ENCODE results near the gene ANAPC2.
A peak's percentile ranks its signal among the peaks of the same experiment; 100 is the strongest.

Gene ANAPC2

GRCh38 chr9:137178201-137178938 is 10.0 kb downstream of the ANAPC2 start:
- no peak overlapping the region for H3K4me3 ChIP-seq (replicated peaks; ENCODE audit: low read depth, low read length)
- no peak for DNase-seq (ENCODE audit: low read depth)
- no peak for TF ChIP-seq CTCF (IDR thresholded peaks at IDR 0.05; ENCODE audit: low read length, missing control alignments)

GRCh38 chr9:137176302-137177182 is 11.8 kb downstream of the ANAPC2 start:
- DNase-seq (ENCODE audit: low read depth) = peak; percentile 50
- no peak overlapping the region for H3K4me3 ChIP-seq (replicated peaks; ENCODE audit: low read depth, low read length)
- TF ChIP-seq CTCF (IDR thresholded peaks at IDR 0.05; ENCODE audit: low read length, missing control alignments) = peak; percentile 70

GRCh38 chr9:137175345-137175961 is 12.9 kb downstream of the ANAPC2 start:
- peak; percentile 10 for TF ChIP-seq CTCF (IDR thresholded peaks at IDR 0.05; ENCODE audit: low read length, missing control alignments)
- no peak overlapping the region for H3K4me3 ChIP-seq (replicated peaks; ENCODE audit: low read depth, low read length)
- no peak for DNase-seq (ENCODE audit: low read depth)

GRCh38 chr9:137174722-137175293 is 13.6 kb downstream of the ANAPC2 start:
- no peak for DNase-seq (ENCODE audit: low read depth)
- no peak overlapping the region for H3K4me3 ChIP-seq (replicated peaks; ENCODE audit: low read depth, low read length)
- no peak for TF ChIP-seq CTCF (IDR thresholded peaks at IDR 0.05; ENCODE audit: low read length, missing control alignments)

GRCh38 chr9:137173796-137174664 is 14.3 kb downstream of the ANAPC2 start:
- no peak for DNase-seq (ENCODE audit: low read depth)
- no peak for TF ChIP-seq CTCF (IDR thresholded peaks at IDR 0.05; ENCODE audit: low read length, missing control alignments)

More at GRCh38 chr9:137173796-137174664, 14.3 kb downstream of the ANAPC2 start:
- H3K4me3 ChIP-seq (replicated peaks; ENCODE audit: low read depth, low read length) = no peak overlapping the region
